ENCODE results near the gene KCNIP1. TPM values are rescaled to one million over a fixed set of nuclear protein-coding genes. Genes with fewer than 3 reads are reported as not detected.

The KCNIP1 gene
- total and polyA plus RNA-seq, 2 of the 8 experiments (the other 6 are each of a cell fraction or from before 2014, with no cell fraction given): 0.52 to 0.83 TPM

DNA sequence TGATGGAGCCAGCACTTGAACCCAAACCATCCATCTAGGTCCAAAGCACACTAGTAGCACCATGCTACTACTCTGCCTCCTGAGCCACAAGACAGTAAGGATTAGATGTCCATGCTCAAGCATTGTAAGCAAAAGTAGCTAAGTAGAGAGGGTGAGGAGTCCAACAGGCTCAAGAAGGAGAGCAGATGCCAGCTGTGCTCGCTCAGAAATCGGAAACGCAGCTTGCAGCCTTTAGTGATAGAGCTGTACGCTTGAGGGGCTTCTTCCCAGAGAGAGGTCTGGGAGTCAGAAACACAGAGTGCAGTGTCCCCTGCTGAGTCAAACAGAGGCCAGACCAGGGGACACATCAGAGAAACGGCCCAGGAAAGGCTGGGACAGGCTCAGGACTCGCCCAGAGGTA is 247.0 kb downstream of the KCNIP1 start:
- ChIA-PET POLR2A (ENCODE audit: partially characterized antibody) (interaction anchor here (5.3 to 11.3 kb wide), 3 partner anchors 8 to 37 kb away, joined by 33 to 190 read pairs (median 123); partner anchors contain the start of gene GABRP), CTCF (ENCODE audit: partially characterized antibody) (interaction anchor here (0.5 to 21.2 kb wide), 9 partner anchors 9 to 107 kb away, joined by 3 to 650 read pairs (median 3); partner anchors contain the start of gene GABRP)
- Histone ChIP-seq H3K36me3 (ENCODE audit: control insufficient read depth in 2 of 4, insufficient read depth in 4 of 4, low read length in 3 of 4) (0 out of 8 replicates have a peak, but pooled peaks cover 0 to 4% (median 0%) of the 10 kb centered on the region in 4 experiments), H3K56ac (replicated peaks; ENCODE audit: insufficient read length, low read depth, low read length) (no peak overlapping the region), H4K20me1 (replicated peaks in 1 of 2; ENCODE audit: control insufficient read depth in 1 of 2, insufficient read depth in 2 of 2, low read length in 2 of 2) (no peaks in the 10 kb centered on the region), H3K18ac (ENCODE audit: extremely low read depth, low read length) (peak overlapping the region; percentile 33), H2BK15ac (ENCODE audit: low read length) (peak overlapping the region; percentile 14; the same call in 1 of the 2 replicates), H3K4me3 (ENCODE audit: extremely low read depth in 1 of 4, insufficient read depth in 2 of 4, low read depth in 3 of 4, low read length in 4 of 4) (no peak overlapping the region), H2AFZ (ENCODE audit: low read length) (no peak overlapping the region), H3K23ac (ENCODE audit: insufficient read length) (no peak overlapping the region), H3K4me2 (ENCODE audit: insufficient read depth in 1 of 2, low read depth in 2 of 2, low read length in 2 of 2) (no peak overlapping the region), H3K4ac (replicated peaks; ENCODE audit: insufficient read length, low read depth, low read length) (peak overlapping the region; percentile 72), H4K8ac (ENCODE audit: extremely low read depth, insufficient read depth, low read length) (no peak overlapping the region), H3K27me3 (replicated peaks in 1 of 4; ENCODE audit: control insufficient read depth in 3 of 4, extremely low read depth in 1 of 4, insufficient read depth in 3 of 4, low read length in 3 of 4) (no peaks in the 10 kb centered on the region), H2BK12ac (ENCODE audit: low read depth, low read length) (peak overlapping the region; percentile 95; the same call in 1 of the 2 replicates), H3K27ac (ENCODE audit: low read depth, low read length) (no peak overlapping the region), H3K79me2 (ENCODE audit: control insufficient read depth in 1 of 2, insufficient read depth in 2 of 2, low read length in 2 of 2) (no peaks in the 10 kb centered on the region), H3K14ac (ENCODE audit: insufficient read length) (no peak overlapping the region), H2AK5ac (ENCODE audit: low read depth, low read length) (peak overlapping the region; percentile 96), H3K79me1 (ENCODE audit: low read depth, low read length) (no peaks in the 10 kb centered on the region), H3K23me2 (ENCODE audit: low read depth, low read length) (peaks cover 10% of the 10 kb centered on the region; the same call in 1 of the 2 replicates), H3K4me1 (replicated peaks in 1 of 4; ENCODE audit: control insufficient read depth in 3 of 4, insufficient read depth in 4 of 4, low read length in 3 of 4) (peaks cover 3 to 8% (median 5%) of the 10 kb centered on the region in 4 experiments; a peak in 6 of 7 replicates), H3K9me3 (ENCODE audit: insufficient read depth in 2 of 2, low read depth in 1 of 2, low read length in 1 of 2) (no peaks in the 10 kb centered on the region), H2BK5ac (ENCODE audit: low read depth, low read length) (peak overlapping the region; percentile 36; the same call in 1 of the 2 replicates), H4K5ac (ENCODE audit: insufficient read length, low read depth, low read length) (no peak overlapping the region), H2BK120ac (replicated peaks; ENCODE audit: low read depth, low read length) (peak overlapping the region; percentile 77), H3K9ac (replicated peaks in 1 of 4; ENCODE audit: extremely low read depth in 1 of 4, low read depth in 3 of 4, low read length in 3 of 4) (no peak overlapping the region), H4K91ac (replicated peaks; ENCODE audit: insufficient read length, low read length) (peak overlapping the region; percentile 98), H2BK20ac (ENCODE audit: low read length) (peak overlapping the region; percentile 24)
- TF ChIP-seq CREB1 (IDR thresholded peaks at IDR 0.05) (no peak), TAF7 (optimal IDR thresholded peaks at IDR 0.05; ENCODE audit: borderline replicate concordance, low read depth, low read length) (no peak), SP2 (IDR thresholded peaks at IDR 0.05; ENCODE audit: low read length) (no peak), SRF (IDR thresholded peaks at IDR 0.05; ENCODE audit: low read depth, low read length) (no peak)
- DNase-seq (ENCODE audit: low read depth in 1 of 2, low spot score in 2 of 2): peak in 1 of 2 experiments; percentile 24
- FAIRE-seq: no peak
- 91% methylated on average over 6 of the region's 6 CpGs; no CpG with 5 or more reads in 1 of the 2 experiments for WGBS, 2 experiments (ENCODE audit: extremely low coverage in 1 of 2, insufficient coverage in 1 of 2, insufficient read length in 1 of 2, insufficient replicate concordance in 2 of 2, low coverage in 1 of 2, low lambda C conversion rate in 2 of 2, missing lambda C conversion rate in 1 of 2)

Data from H1 (cell line).